GM21576 (cell line): ENCODE results near the gene DHRS12.

Experiments
- ATAC-seq: cut with Tn5 transposase; IDR thresholded peaks from one replicate; pipeline ENCODE4 v1.9.1; 2021; ENCODE audit warnings: mild to moderate bottlenecking, moderate library complexity; ENCODE audit not compliant: unreplicated experiment

The DHRS12 gene

GRCh38 chr13:51730927-51731326, 73.0 kb downstream of the DHRS12 start:
- no peak for ATAC-seq

GRCh38 chr13:51729866-51730553, 74.0 kb downstream of the DHRS12 start:
- no peak for ATAC-seq

- ATAC-seq, result no peak
Observed at GRCh38 chr13:51728972-51729371, 75.0 kb downstream of the DHRS12 start.

GRCh38 chr13:51728275-51728673, 75.7 kb downstream of the DHRS12 start:
- no peak for ATAC-seq

- no peak for ATAC-seq
Observed at GRCh38 chr13:51727634-51728274, 76.2 kb downstream of the DHRS12 start.

GRCh38 chr13:51726446-51727193, 77.3 kb downstream of the DHRS12 start:
- ATAC-seq, result no peak

- ATAC-seq, result no peak
Observed at GRCh38 chr13:51724721-51725120, 79.2 kb downstream of the DHRS12 start.

- ATAC-seq, result no peak
Observed at GRCh38 chr13:51723529-51723928, 80.4 kb downstream of the DHRS12 start.

- ATAC-seq, result peak; percentile 94
Observed at GRCh38 chr13:51721496-51721895, 82.5 kb downstream of the DHRS12 start.

- ATAC-seq, result no peak
Observed at GRCh38 chr13:51719394-51719793, 84.6 kb downstream of the DHRS12 start.
